GM23338 (cell line): Measurements from ENCODE around the gene OGA. TPM values are rescaled to one million over a fixed set of nuclear protein-coding genes. Genes with fewer than 3 reads are reported as not detected.

Experiments
- ATAC-seq: fragments of 200-7000 bp; cut with Tn5 transposase; 3 replicates; pipeline ENCODE4 v1.9.1; 2020
- DNase-seq: peaks from one replicate; pipeline ENCODE4 v3.0.0-alpha.2; 2015; ENCODE audit warnings: low spot score
- H2AFZ ChIP-seq: fragments of 200-600 bp; sonication (generic); 2 replicates; pipeline ENCODE4 v1.8.0; 2016; ENCODE audit warnings: antibody characterized with exemption, mild to moderate bottlenecking, moderate library complexity
- H3F3A ChIP-seq: fragments of 200-600 bp; sonication (generic); replicated peaks from 2 replicates; pipeline ENCODE4 v1.8.0; 2017; ENCODE audit warnings: antibody characterized with exemption, mixed run types, low read depth
- H3K27ac ChIP-seq: fragments of 200-600 bp; sonication (generic); 2 replicates; pipeline ENCODE4 v1.6.1; 2016; ENCODE audit warnings: low read depth
- H3K27me3 ChIP-seq: fragments of 200-600 bp; sonication (generic); 2 replicates; pipeline ENCODE4 v1.8.0; 2016; ENCODE audit warnings: mild to moderate bottlenecking, mixed run types, moderate library complexity; ENCODE audit not compliant: insufficient read depth
- H3K36me3 ChIP-seq: fragments of 200-600 bp; sonication (generic); 2 replicates; pipeline ENCODE4 v1.8.0; 2016; ENCODE audit warnings: mild to moderate bottlenecking; ENCODE audit not compliant: insufficient read depth
- H3K4me1 ChIP-seq: fragments of 200-600 bp; sonication (generic); 2 replicates; pipeline ENCODE4 v1.8.0; 2016; ENCODE audit warnings: mild to moderate bottlenecking, moderate library complexity; ENCODE audit not compliant: insufficient read depth
- H3K4me2 ChIP-seq: fragments of 200-600 bp; sonication (generic); 2 replicates; pipeline ENCODE4 v1.7.1; 2017; ENCODE audit warnings: mixed run types
- H3K4me3 ChIP-seq: fragments of 200-600 bp; sonication (generic); 2 replicates; pipeline ENCODE4 v1.6.1; 2016; ENCODE audit warnings: mixed run types
- H3K79me2 ChIP-seq: fragments of 200-600 bp; sonication (generic); replicated peaks from 2 replicates; pipeline ENCODE4 v1.8.0; 2017; ENCODE audit warnings: mild to moderate bottlenecking; ENCODE audit not compliant: insufficient read depth
- H3K9me2 ChIP-seq: fragments of 200-600 bp; sonication (generic); 2 replicates; pipeline ENCODE4 v1.8.0; 2017; ENCODE audit not compliant: insufficient read depth
- H4K20me1 ChIP-seq: fragments of 200-600 bp; sonication (generic); replicated peaks from 2 replicates; pipeline ENCODE4 v1.8.0; 2017; ENCODE audit warnings: mild to moderate bottlenecking; ENCODE audit not compliant: insufficient read depth
- H3K27ac Mint-ChIP-seq: 2 replicates; pipeline ENCODE4 v1.8.0; 2020; ENCODE audit warnings: inconsistent platforms, mild to moderate bottlenecking, moderate library complexity, mixed read lengths
- H3K27me3 Mint-ChIP-seq: 3 replicates; pipeline ENCODE4 v1.8.0; 2022; ENCODE audit warnings: low read depth, mild to moderate bottlenecking, moderate library complexity, mixed read lengths, inconsistent platforms; ENCODE audit not compliant: insufficient read depth, poor library complexity
- H3K36me3 Mint-ChIP-seq: 3 replicates; pipeline ENCODE4 v1.8.0; 2021; ENCODE audit warnings: low read depth, mild to moderate bottlenecking, inconsistent platforms, moderate library complexity, mixed read lengths
- H3K4me1 Mint-ChIP-seq: 3 replicates; pipeline ENCODE4 v1.8.0; 2020; ENCODE audit warnings: mild to moderate bottlenecking, inconsistent platforms, mixed read lengths
- H3K4me3 Mint-ChIP-seq: 3 replicates; pipeline ENCODE4 v1.8.0; 2021; ENCODE audit warnings: moderate library complexity, mild to moderate bottlenecking, inconsistent platforms, mixed read lengths
- H3K9me3 Mint-ChIP-seq: 3 replicates; pipeline ENCODE4 v1.8.0; 2020; ENCODE audit warnings: moderate library complexity, mild to moderate bottlenecking, inconsistent platforms, mixed read lengths
- CREB1 ChIP-seq: fragments of 250-450 bp; sonication (Bioruptor Pico); IDR thresholded peaks from 2 replicates; pipeline ENCODE4 v1.5.0; 2020; ENCODE audit warnings: low read depth, mild to moderate bottlenecking, moderate library complexity
- EZH2 ChIP-seq: fragments of 200-600 bp; sonication (generic); IDR thresholded peaks from one replicate; pipeline ENCODE4 v1.8.0; 2017; ENCODE audit warnings: antibody characterized with exemption, mild to moderate bottlenecking, low read depth; ENCODE audit not compliant: unreplicated experiment
- EZH2phosphoT487 ChIP-seq: fragments of 200-600 bp; sonication (generic); IDR thresholded peaks from one replicate; pipeline ENCODE4 v1.8.1; 2018; ENCODE audit warnings: antibody characterized with exemption; ENCODE audit not compliant: unreplicated experiment
- JUNB ChIP-seq: IDR thresholded peaks from one replicate; pipeline ENCODE4 v1.6.1; 2016; ENCODE audit warnings: antibody characterized with exemption; ENCODE audit not compliant: unreplicated experiment
- NANOG ChIP-seq: IDR thresholded peaks from 2 replicates; pipeline ENCODE4 v1.6.1; 2016; ENCODE audit warnings: antibody characterized with exemption, borderline replicate concordance
- STAT1 ChIP-seq: IDR thresholded peaks from one replicate; pipeline ENCODE4 v1.6.1; 2016; ENCODE audit warnings: antibody characterized with exemption; ENCODE audit not compliant: unreplicated experiment
- ZNF114 ChIP-seq: fragments of 250-450 bp; sonication (Bioruptor Pico); IDR thresholded peaks from 2 replicates; pipeline ENCODE4 v1.5.0; 2020; ENCODE audit warnings: mild to moderate bottlenecking, moderate library complexity
- ZNF331 ChIP-seq: fragments of 250-450 bp; sonication (Bioruptor Pico); IDR thresholded peaks from 2 replicates; pipeline ENCODE4 v1.5.0; 2020; ENCODE audit warnings: low read depth, mild to moderate bottlenecking, moderate library complexity
- polyA plus RNA-seq: library from polyadenylated mRNA; unstranded; fragments of >200 nt; fragmentation: Nextera tagmentation; extraction: Ambion mirVana; gene quantifications from 2 replicates; pipeline ENCODE4 v1.2.1, GENCODE V29; 2016
- total RNA-seq: library from RNA; depleted of rRNA; stranded (reverse); fragments of >200 nt; shearing (Covaris generic); gene quantifications from 2 replicates; pipeline ENCODE4 v1.2.3, GENCODE V29; 2014
- TF ChIP-seq, protein P1 (sequence below): IDR thresholded peaks from 2 replicates; pipeline ENCODE4 v1.6.1; 2016; ENCODE audit warnings: antibody characterized with exemption
- TF ChIP-seq, protein P2 (sequence below), 2 experiments: fragments of 200-600 bp in 1 of 2; sonication (generic) in 1 of 2; conservative IDR thresholded peaks; 2 replicates each; pipeline versions ENCODE4 v1.5.1 to v1.6.1; 2016 to 2017; ENCODE audit warnings: antibody characterized with exemption in 2 of 2, low read depth in 2 of 2, mild to moderate bottlenecking in 2 of 2, moderate library complexity in 1 of 2
- TF ChIP-seq, protein P3 (sequence below): fragments of 250-450 bp; sonication (Bioruptor Pico); IDR thresholded peaks from 2 replicates; pipeline ENCODE4 v1.5.0; 2020; ENCODE audit warnings: mild to moderate bottlenecking, moderate library complexity

The OGA gene
- total and polyA plus RNA-seq, 2 experiments from 2014 or later, result 68.4 to 131 TPM

DNA sequence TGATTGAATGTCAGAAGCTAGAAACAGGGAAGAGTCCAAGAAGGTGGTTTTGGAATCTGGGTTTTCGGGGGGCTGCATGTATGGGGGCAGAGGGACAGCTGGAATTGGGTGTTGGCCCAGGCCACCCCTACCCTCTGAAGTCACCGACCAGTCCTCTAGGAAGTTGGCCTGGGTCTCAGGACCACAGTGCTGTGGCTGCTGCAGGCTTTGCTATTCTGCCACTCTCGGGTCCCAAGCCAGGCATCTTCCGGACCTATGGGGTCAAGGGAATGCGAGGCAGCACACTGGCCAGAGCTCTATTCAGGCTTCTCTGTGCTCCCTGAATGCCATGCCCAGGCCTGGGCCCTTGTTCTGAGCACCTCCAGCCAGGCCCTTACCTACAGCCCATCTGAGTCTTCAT, 55.5 kb downstream of the OGA start:
- DNase-seq, result no peak
- H3K36me3 Mint-ChIP-seq, result no peaks in the 10 kb centered on the region
- TF ChIP-seq EZH2phosphoT487 (no peak), NANOG (no peak), STAT1 (no peak), CREB1 (CRISPR knock-in tag) (no peak), ZNF331 (CRISPR knock-in tag) (no peak), EZH2 (no peak), ZNF114 (CRISPR knock-in tag) (no peak)
- TF ChIP-seq, protein P1, sequence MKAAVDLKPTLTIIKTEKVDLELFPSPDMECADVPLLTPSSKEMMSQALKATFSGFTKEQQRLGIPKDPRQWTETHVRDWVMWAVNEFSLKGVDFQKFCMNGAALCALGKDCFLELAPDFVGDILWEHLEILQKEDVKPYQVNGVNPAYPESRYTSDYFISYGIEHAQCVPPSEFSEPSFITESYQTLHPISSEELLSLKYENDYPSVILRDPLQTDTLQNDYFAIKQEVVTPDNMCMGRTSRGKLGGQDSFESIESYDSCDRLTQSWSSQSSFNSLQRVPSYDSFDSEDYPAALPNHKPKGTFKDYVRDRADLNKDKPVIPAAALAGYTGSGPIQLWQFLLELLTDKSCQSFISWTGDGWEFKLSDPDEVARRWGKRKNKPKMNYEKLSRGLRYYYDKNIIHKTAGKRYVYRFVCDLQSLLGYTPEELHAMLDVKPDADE, result no peak

DNA sequence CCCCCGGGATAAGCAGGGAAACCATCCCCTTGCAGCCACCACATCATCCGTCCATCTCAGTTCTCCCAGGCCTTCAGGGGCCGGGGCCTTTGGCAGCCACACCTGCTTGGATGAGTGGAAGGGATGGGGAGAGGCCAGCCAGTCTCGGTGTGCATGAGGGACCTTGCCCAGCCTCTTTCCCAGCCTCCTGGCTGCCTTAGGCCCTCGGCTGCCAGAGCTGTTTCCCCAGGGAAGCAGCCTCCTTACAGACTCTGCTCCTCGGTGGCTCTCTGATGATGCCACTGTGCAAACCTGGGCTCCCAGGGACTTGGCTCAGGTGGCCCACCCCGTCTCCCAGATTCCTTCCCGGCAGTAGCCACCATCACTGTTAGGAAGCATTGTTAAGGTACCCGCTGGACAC, 57.0 kb downstream of the OGA start:
- Histone ChIP-seq H2AFZ (no peak overlapping the region), H3K4me3 (no peak overlapping the region), H3K27me3 (0 out of 2 replicates have a peak, but pooled peaks cover 5% of the 10 kb centered on the region), H3F3A (no peaks in the 10 kb centered on the region), H3K27ac (no peak overlapping the region), H3K9me2 (no peaks in the 10 kb centered on the region), H3K79me2 (no peaks in the 10 kb centered on the region), H3K36me3 (no peaks in the 10 kb centered on the region), H3K4me2 (no peak overlapping the region), H3K4me1 (peaks cover 9% of the 10 kb centered on the region), H4K20me1 (no peaks in the 10 kb centered on the region)
- no peaks in the 10 kb centered on the region for H3K36me3 Mint-ChIP-seq
- ATAC-seq (no peak), DNase-seq (no peak)
- no peak overlapping the region for H3K4me3 Mint-ChIP-seq
- peaks cover 9% of the 10 kb centered on the region for H3K27me3 Mint-ChIP-seq
- no peak overlapping the region for H3K27ac Mint-ChIP-seq
- no peaks in the 10 kb centered on the region for H3K9me3 Mint-ChIP-seq
- peaks cover 19% of the 10 kb centered on the region; the same call in 2 of the 3 replicates for H3K4me1 Mint-ChIP-seq
- TF ChIP-seq, protein P2, sequence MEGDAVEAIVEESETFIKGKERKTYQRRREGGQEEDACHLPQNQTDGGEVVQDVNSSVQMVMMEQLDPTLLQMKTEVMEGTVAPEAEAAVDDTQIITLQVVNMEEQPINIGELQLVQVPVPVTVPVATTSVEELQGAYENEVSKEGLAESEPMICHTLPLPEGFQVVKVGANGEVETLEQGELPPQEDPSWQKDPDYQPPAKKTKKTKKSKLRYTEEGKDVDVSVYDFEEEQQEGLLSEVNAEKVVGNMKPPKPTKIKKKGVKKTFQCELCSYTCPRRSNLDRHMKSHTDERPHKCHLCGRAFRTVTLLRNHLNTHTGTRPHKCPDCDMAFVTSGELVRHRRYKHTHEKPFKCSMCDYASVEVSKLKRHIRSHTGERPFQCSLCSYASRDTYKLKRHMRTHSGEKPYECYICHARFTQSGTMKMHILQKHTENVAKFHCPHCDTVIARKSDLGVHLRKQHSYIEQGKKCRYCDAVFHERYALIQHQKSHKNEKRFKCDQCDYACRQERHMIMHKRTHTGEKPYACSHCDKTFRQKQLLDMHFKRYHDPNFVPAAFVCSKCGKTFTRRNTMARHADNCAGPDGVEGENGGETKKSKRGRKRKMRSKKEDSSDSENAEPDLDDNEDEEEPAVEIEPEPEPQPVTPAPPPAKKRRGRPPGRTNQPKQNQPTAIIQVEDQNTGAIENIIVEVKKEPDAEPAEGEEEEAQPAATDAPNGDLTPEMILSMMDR (conservative IDR thresholded peaks at IDR 0.05; ENCODE audit: low read depth in 2 of 2), result no peak
- TF ChIP-seq EZH2phosphoT487 (no peak), JUNB (no peak)
- TF ChIP-seq, protein P3, sequence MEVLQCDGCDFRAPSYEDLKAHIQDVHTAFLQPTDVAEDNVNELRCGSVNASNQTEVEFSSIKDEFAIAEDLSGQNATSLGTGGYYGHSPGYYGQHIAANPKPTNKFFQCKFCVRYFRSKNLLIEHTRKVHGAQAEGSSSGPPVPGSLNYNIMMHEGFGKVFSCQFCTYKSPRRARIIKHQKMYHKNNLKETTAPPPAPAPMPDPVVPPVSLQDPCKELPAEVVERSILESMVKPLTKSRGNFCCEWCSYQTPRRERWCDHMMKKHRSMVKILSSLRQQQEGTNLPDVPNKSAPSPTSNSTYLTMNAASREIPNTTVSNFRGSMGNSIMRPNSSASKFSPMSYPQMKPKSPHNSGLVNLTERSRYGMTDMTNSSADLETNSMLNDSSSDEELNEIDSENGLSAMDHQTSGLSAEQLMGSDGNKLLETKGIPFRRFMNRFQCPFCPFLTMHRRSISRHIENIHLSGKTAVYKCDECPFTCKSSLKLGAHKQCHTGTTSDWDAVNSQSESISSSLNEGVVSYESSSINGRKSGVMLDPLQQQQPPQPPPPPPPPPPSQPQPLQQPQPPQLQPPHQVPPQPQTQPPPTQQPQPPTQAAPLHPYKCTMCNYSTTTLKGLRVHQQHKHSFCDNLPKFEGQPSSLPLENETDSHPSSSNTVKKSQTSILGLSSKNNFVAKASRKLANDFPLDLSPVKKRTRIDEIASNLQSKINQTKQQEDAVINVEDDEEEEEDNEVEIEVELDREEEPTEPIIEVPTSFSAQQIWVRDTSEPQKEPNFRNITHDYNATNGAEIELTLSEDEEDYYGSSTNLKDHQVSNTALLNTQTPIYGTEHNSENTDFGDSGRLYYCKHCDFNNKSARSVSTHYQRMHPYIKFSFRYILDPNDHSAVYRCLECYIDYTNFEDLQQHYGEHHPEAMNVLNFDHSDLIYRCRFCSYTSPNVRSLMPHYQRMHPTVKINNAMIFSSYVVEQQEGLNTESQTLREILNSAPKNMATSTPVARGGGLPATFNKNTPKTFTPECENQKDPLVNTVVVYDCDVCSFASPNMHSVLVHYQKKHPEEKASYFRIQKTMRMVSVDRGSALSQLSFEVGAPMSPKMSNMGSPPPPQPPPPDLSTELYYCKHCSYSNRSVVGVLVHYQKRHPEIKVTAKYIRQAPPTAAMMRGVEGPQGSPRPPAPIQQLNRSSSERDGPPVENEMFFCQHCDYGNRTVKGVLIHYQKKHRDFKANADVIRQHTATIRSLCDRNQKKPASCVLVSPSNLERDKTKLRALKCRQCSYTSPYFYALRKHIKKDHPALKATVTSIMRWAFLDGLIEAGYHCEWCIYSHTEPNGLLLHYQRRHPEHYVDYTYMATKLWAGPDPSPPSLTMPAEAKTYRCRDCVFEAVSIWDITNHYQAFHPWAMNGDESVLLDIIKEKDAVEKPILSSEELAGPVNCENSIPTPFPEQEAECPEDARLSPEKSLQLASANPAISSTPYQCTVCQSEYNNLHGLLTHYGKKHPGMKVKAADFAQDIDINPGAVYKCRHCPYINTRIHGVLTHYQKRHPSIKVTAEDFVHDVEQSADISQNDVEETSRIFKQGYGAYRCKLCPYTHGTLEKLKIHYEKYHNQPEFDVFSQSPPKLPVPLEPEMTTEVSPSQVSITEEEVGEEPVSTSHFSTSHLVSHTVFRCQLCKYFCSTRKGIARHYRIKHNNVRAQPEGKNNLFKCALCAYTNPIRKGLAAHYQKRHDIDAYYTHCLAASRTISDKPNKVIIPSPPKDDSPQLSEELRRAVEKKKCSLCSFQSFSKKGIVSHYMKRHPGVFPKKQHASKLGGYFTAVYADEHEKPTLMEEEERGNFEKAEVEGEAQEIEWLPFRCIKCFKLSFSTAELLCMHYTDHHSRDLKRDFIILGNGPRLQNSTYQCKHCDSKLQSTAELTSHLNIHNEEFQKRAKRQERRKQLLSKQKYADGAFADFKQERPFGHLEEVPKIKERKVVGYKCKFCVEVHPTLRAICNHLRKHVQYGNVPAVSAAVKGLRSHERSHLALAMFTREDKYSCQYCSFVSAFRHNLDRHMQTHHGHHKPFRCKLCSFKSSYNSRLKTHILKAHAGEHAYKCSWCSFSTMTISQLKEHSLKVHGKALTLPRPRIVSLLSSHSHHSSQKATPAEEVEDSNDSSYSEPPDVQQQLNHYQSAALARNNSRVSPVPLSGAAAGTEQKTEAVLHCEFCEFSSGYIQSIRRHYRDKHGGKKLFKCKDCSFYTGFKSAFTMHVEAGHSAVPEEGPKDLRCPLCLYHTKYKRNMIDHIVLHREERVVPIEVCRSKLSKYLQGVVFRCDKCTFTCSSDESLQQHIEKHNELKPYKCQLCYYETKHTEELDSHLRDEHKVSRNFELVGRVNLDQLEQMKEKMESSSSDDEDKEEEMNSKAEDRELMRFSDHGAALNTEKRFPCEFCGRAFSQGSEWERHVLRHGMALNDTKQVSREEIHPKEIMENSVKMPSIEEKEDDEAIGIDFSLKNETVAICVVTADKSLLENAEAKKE (CRISPR knock-in tag), result no peak

More for the DNA sequence above, 55.5 kb downstream of the OGA start:
- Histone ChIP-seq H3K36me3 (no peaks in the 10 kb centered on the region), H3K9me2 (no peaks in the 10 kb centered on the region), H4K20me1 (no peaks in the 10 kb centered on the region), H2AFZ (no peak overlapping the region), H3K27me3 (0 out of 2 replicates have a peak, but pooled peaks cover 5% of the 10 kb centered on the region), H3K79me2 (no peaks in the 10 kb centered on the region), H3K4me2 (no peak overlapping the region), H3K4me1 (peaks cover 9% of the 10 kb centered on the region), H3K27ac (no peak overlapping the region), H3K4me3 (no peak overlapping the region), H3F3A (no peaks in the 10 kb centered on the region)
- no peak overlapping the region for H3K4me3 Mint-ChIP-seq
- no peak overlapping the region for H3K27ac Mint-ChIP-seq
- no peak for ATAC-seq
- H3K27me3 Mint-ChIP-seq, result peaks cover 9% of the 10 kb centered on the region
- no peaks in the 10 kb centered on the region for H3K9me3 Mint-ChIP-seq
- H3K4me1 Mint-ChIP-seq, result peaks cover 19% of the 10 kb centered on the region; the same call in 2 of the 3 replicates
